ENCODE data around the gene PPIE.

GRCh38 chr1:39779137-39779536 lies 40.5 kb downstream of the PPIE start:
- no peak for TF ChIP-seq CTCF (IDR thresholded peaks at IDR 0.05)
- no peak for TF ChIP-seq ZFX (IDR thresholded peaks at IDR 0.05; ENCODE audit: borderline replicate concordance)

Data from 22Rv1 (cell line).